IMR-90 (cell line): ENCODE measurements around the gene PUS3. TPM values are rescaled to one million over a fixed set of nuclear protein-coding genes. Genes with fewer than 3 reads are reported as not detected.

Experiments used
- ATAC-seq: fragments of 200-7000 bp; cut with Tn5 transposase; 2 replicates; pipeline ENCODE4 v1.9.1; 2020; ENCODE audit warnings: low read depth, mild to moderate bottlenecking, moderate library complexity
- BruUV-seq: library from RNA; stranded (reverse); fragments of 400-500 nt; replicated peaks from 2 replicates; lab custom pipeline; 2021; lab: Mats Ljungman, UMichigan
- CTCF ChIA-PET: fragments of 300-600 bp; formaldehyde crosslinking; extraction: SDS; loops from one replicate; lab custom pipeline; 2021; ENCODE audit warnings: antibody characterized with exemption; lab: Yijun Ruan, JAX
- POLR2A ChIA-PET: fragments of 300-600 bp; sonication (Branson Sonifier 250); formaldehyde crosslinking; loops from one replicate; lab custom pipeline; 2022; ENCODE audit warnings: antibody characterized with exemption; ENCODE audit not compliant: unreplicated experiment; lab: Charles Lee
- DNase-seq: peaks from one replicate; pipeline ENCODE4 v3.0.0; 2013
- H2AFZ ChIP-seq: replicated peaks from 2 replicates; pipeline ENCODE3; 2013; ENCODE audit warnings: low read length, mild to moderate bottlenecking; ENCODE audit not compliant: poor library complexity
- H2AK5ac ChIP-seq: 2 replicates; pipeline ENCODE4 v1.6.1; 2013; ENCODE audit warnings: low read depth, low read length, inconsistent platforms
- H2AK9ac ChIP-seq: replicated peaks from 2 replicates; pipeline ENCODE3; 2013; ENCODE audit warnings: mild to moderate bottlenecking, low read depth, low read length, moderate library complexity; ENCODE audit not compliant: poor library complexity
- H2BK120ac ChIP-seq: 2 replicates; pipeline ENCODE4 v1.6.1; 2013; ENCODE audit warnings: low read depth, low read length, inconsistent platforms
- H2BK15ac ChIP-seq: 3 replicates; pipeline ENCODE4 v1.6.1; 2013; ENCODE audit warnings: low read depth, low read length, inconsistent platforms
- H2BK20ac ChIP-seq: 2 replicates; pipeline ENCODE4 v1.6.1; 2013; ENCODE audit warnings: low read depth, mild to moderate bottlenecking, inconsistent platforms, low read length, moderate library complexity
- H2BK5ac ChIP-seq: 2 replicates; pipeline ENCODE4 v1.6.1; 2013; ENCODE audit warnings: mild to moderate bottlenecking, low read depth, low read length, inconsistent platforms; ENCODE audit not compliant: poor library complexity, severe bottlenecking
- H3K14ac ChIP-seq: replicated peaks from 2 replicates; pipeline ENCODE4 v1.6.1; 2013; ENCODE audit warnings: low read depth, low read length, inconsistent platforms
- H3K18ac ChIP-seq: 2 replicates; pipeline ENCODE4 v1.6.1; 2013; ENCODE audit warnings: low read depth, low read length, control low read depth
- H3K23ac ChIP-seq: 2 replicates; pipeline ENCODE4 v1.6.1; 2013; ENCODE audit warnings: low read depth, low read length, inconsistent platforms
- H3K27ac ChIP-seq: 2 replicates; pipeline ENCODE4 v1.5.1; 2013; ENCODE audit warnings: mild to moderate bottlenecking, control low read depth, low read length; ENCODE audit not compliant: insufficient read depth
- H3K27me3 ChIP-seq: 2 replicates; pipeline ENCODE4 v1.6.1; 2013; ENCODE audit warnings: low read length; ENCODE audit not compliant: control insufficient read depth, insufficient read depth
- H3K36me3 ChIP-seq: 2 replicates; pipeline ENCODE4 v1.6.1; 2013; ENCODE audit warnings: low read length, mixed read lengths; ENCODE audit not compliant: control insufficient read depth, insufficient read depth
- H3K4ac ChIP-seq: 2 replicates; pipeline ENCODE4 v1.6.1; 2013; ENCODE audit warnings: low read depth, low read length, inconsistent platforms
- H3K4me1 ChIP-seq: 2 replicates; pipeline ENCODE4 v1.6.1; 2013; ENCODE audit warnings: low read length, mixed read lengths; ENCODE audit not compliant: control insufficient read depth, insufficient read depth
- H3K4me2 ChIP-seq: 2 replicates; pipeline ENCODE4 v1.6.1; 2013; ENCODE audit warnings: low read depth, mild to moderate bottlenecking, control low read depth, low read length, moderate library complexity
- H3K4me3 ChIP-seq: 2 replicates; pipeline ENCODE4 v1.5.1; 2013; ENCODE audit warnings: low read depth, mild to moderate bottlenecking, control low read depth, low read length, moderate library complexity; ENCODE audit not compliant: insufficient read depth
- H3K56ac ChIP-seq: 2 replicates; pipeline ENCODE4 v1.6.1; 2013; ENCODE audit warnings: low read length, inconsistent platforms; ENCODE audit not compliant: insufficient read depth; ENCODE audit errors: extremely low read depth
- H3K79me1 ChIP-seq, 2 experiments: 2 replicates each; pipeline ENCODE4 v1.6.1; 2013; ENCODE audit warnings: low read length in 2 of 2, inconsistent platforms in 1 of 2, low read depth in 1 of 2
- H3K9ac ChIP-seq: 2 replicates; pipeline ENCODE4 v1.6.1; 2013; ENCODE audit warnings: low read depth, low read length, control low read depth
- H3K9me1 ChIP-seq: 2 replicates; pipeline ENCODE4 v1.6.1; 2013; ENCODE audit warnings: low read length, inconsistent platforms; ENCODE audit not compliant: insufficient read depth
- H3K9me3 ChIP-seq: 2 replicates; pipeline ENCODE4 v1.6.1; 2013; ENCODE audit warnings: low read length; ENCODE audit not compliant: control insufficient read depth, insufficient read depth
- H4K20me1 ChIP-seq: 2 replicates; pipeline ENCODE4 v1.6.1; 2013; ENCODE audit warnings: low read length, inconsistent platforms; ENCODE audit not compliant: insufficient read depth
- H4K5ac ChIP-seq: 2 replicates; pipeline ENCODE4 v1.6.1; 2013; ENCODE audit warnings: mild to moderate bottlenecking, low read depth, low read length, control low read depth
- H4K8ac ChIP-seq, 2 experiments: 2 replicates each; pipeline ENCODE4 v1.6.1; 2013; ENCODE audit warnings: low read depth in 2 of 2, low read length in 2 of 2, control low read depth in 1 of 2, inconsistent platforms in 1 of 2
- H4K91ac ChIP-seq: 2 replicates; pipeline ENCODE4 v1.6.1; 2013; ENCODE audit warnings: low read depth, low read length, inconsistent platforms; ENCODE audit not compliant: insufficient read depth
- BHLHE40 ChIP-seq: fragments of 150-350 bp; IDR thresholded peaks from 2 replicates; pipeline ENCODE4 v1.6.1; 2016; ENCODE audit warnings: mild to moderate bottlenecking, low read depth, low read length
- CHD1 ChIP-seq: IDR thresholded peaks from 2 replicates; pipeline ENCODE4 v1.6.1; 2012; ENCODE audit warnings: low read depth, low read length, improper control_type of control experiment
- RCOR1 ChIP-seq: IDR thresholded peaks from 2 replicates; pipeline ENCODE4 v1.6.1; 2012; ENCODE audit warnings: mild to moderate bottlenecking, low read length, improper control_type of control experiment; ENCODE audit not compliant: insufficient replicate concordance
- RFX5 ChIP-seq: IDR thresholded peaks from 2 replicates; pipeline ENCODE4 v1.8.0; 2012; ENCODE audit warnings: low read depth, mild to moderate bottlenecking, low read length, moderate library complexity
- WGBS, 2 experiments: methylation state at CpG; one replicate each; pipeline versions ENCODE4 v1.1.5 to v1.1.7; 2013; ENCODE audit warnings: missing lambda C conversion rate in 2 of 2; ENCODE audit not compliant: insufficient read length in 1 of 2; ENCODE audit errors: extremely low coverage in 2 of 2; 5-methylcytosine and 5-hydroxymethylcytosine counted together
- dilution Hi-C: fragments of 300-500 bp; cut with HindIII; formaldehyde crosslinking; loops from one replicate; pipeline ENCODE4 v1.14.3; 2018; ENCODE audit warnings: low sequenced_read_pairs; ENCODE audit not compliant: unreplicated experiment
- in situ Hi-C: fragments of 300-500 bp; cut with MboI; formaldehyde crosslinking; loops from 3 replicates; pipeline ENCODE4 v1.14.3; 2019; ENCODE audit warnings: low sequenced_read_pairs, inconsistent platforms, mixed read lengths
- intact Hi-C: fragments of 100-400 bp; cut with micrococcal nuclease; formaldehyde crosslinking; loops from 2 replicates; pipeline ENCODE4 v1.10.0; 2022
- polyA plus RNA-seq, 3 experiments: library from polyadenylated mRNA; depleted of rRNA; stranded (reverse); fragments of >200 nt; gene quantifications; 2 replicates each; pipeline ENCODE4 v1.2.3, GENCODE V29; 2012; ENCODE audit warnings: low replicate concordance in 1 of 3
- total RNA-seq: library from RNA; depleted of rRNA; stranded (reverse); fragments of >200 nt; gene quantifications from 2 replicates; pipeline ENCODE4 v1.2.3, GENCODE V29; 2012
- TF ChIP-seq, protein P1 (sequence below): fragments of 150-350 bp; IDR thresholded peaks from 2 replicates; pipeline ENCODE4 v1.6.1; 2016; ENCODE audit warnings: low read depth, mild to moderate bottlenecking, low read length, moderate library complexity, borderline replicate concordance

Gene PUS3
- total and polyA plus RNA-seq, 2 of the 4 experiments (the other 2 are of a cell fraction) = 6.1 to 11.7 TPM

DNA sequence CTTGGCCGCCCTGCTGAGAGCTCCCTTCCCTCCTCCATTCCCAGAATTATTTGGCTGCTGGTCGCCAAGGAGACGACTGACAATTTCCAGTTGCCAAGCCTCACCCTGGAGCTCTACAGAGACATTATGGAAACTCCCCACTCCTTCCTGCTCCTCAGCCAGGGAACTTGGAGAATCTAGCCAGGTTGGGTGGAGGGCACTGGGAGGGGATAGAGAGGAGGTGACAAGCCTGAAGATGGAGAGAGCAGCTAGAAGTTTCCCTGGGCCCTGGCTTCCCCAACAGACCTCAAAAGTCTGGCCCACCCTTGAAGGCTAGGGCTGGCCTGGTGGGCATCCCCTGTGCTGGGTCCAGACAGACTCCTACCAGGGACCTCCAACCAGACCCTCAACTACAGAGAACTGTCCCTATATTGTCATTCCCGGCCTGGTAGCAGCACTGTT, 36.1 kb upstream of the PUS3 start:
- in situ Hi-C loops (no loop called here), dilution Hi-C loops (no loop called here), intact Hi-C loops (no loop called here)
- Histone ChIP-seq H4K20me1 (no peaks in the 10 kb centered on the region), H3K18ac (no peak overlapping the region), H2BK15ac (no peak overlapping the region), H4K91ac (no peak overlapping the region), H3K4me3 (no peak overlapping the region), H3K36me3 (no peaks in the 10 kb centered on the region), H3K4me2 (no peak overlapping the region), H3K9ac (no peak overlapping the region), H2BK5ac (no peak overlapping the region), H3K27me3 (peaks cover 23% of the 10 kb centered on the region), H3K14ac (no peak overlapping the region), H3K23ac (no peak overlapping the region), H3K4me1 (no peaks in the 10 kb centered on the region; the same call in 1 of the 2 replicates), H2AK5ac (no peak overlapping the region), H2BK20ac (no peak overlapping the region), H4K5ac (no peak overlapping the region), H3K9me1 (no peaks in the 10 kb centered on the region), H2AK9ac (no peak overlapping the region), H3K79me1 (no peaks in the 10 kb centered on the region), H3K27ac (no peak overlapping the region), H4K8ac (no peak overlapping the region), H3K56ac (no peak overlapping the region), H2AFZ (no peak overlapping the region), H2BK120ac (no peak overlapping the region), H3K4ac (no peak overlapping the region), H3K9me3 (no peaks in the 10 kb centered on the region)
- ChIA-PET CTCF (no interaction called here), POLR2A (no interaction called here)
- TF ChIP-seq, protein P1, sequence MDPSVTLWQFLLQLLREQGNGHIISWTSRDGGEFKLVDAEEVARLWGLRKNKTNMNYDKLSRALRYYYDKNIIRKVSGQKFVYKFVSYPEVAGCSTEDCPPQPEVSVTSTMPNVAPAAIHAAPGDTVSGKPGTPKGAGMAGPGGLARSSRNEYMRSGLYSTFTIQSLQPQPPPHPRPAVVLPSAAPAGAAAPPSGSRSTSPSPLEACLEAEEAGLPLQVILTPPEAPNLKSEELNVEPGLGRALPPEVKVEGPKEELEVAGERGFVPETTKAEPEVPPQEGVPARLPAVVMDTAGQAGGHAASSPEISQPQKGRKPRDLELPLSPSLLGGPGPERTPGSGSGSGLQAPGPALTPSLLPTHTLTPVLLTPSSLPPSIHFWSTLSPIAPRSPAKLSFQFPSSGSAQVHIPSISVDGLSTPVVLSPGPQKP = no peak
- no peak for TF ChIP-seq RFX5
- TF ChIP-seq CHD1 = no peak
- no peak for TF ChIP-seq RCOR1
- TF ChIP-seq BHLHE40 = no peak
- ATAC-seq (no peak), DNase-seq (no peak)
- BruUV-seq = no TSS peak
- no CpG with 5 or more reads among the region's 4 CpGs for WGBS, 2 experiments
